Natural killer cell (primary cell): ENCODE data around the gene DNAH6. TPM values are rescaled to one million over a fixed set of nuclear protein-coding genes. Genes with fewer than 3 reads are reported as not detected.

Source experiments
- ATAC-seq, 3 donors: fragments of 150-1000 bp in 2 of 3; fragments of 200-7000 bp in 1 of 3; cut with Tn5 transposase; 1 replicate in 1 of 3; 2 replicates in 2 of 3; pipeline ENCODE4 v1.10.0; 2021; ENCODE audit warnings: mild to moderate bottlenecking in 2 of 3, moderate library complexity in 2 of 3
- DNase-seq, 2 donors: peaks; one replicate each; pipeline versions ENCODE4 v3.0.0 to v3.0.0-alpha.2; 2013 to 2021; ENCODE audit warnings: mixed read lengths in 1 of 2
- H3K27ac ChIP-seq: one replicate; pipeline ENCODE4 v1.5.1; 2013; ENCODE audit warnings: mild to moderate bottlenecking, low read length
- H3K27me3 ChIP-seq: one replicate; pipeline ENCODE4 v1.6.1; 2013; ENCODE audit warnings: low read length; ENCODE audit not compliant: control insufficient read depth, insufficient read depth
- H3K36me3 ChIP-seq: one replicate; pipeline ENCODE4 v1.6.1; 2013; ENCODE audit warnings: low read length; ENCODE audit not compliant: control insufficient read depth, insufficient read depth
- H3K4me1 ChIP-seq: one replicate; pipeline ENCODE4 v1.6.1; 2013; ENCODE audit warnings: low read length; ENCODE audit not compliant: control insufficient read depth, insufficient read depth
- H3K4me3 ChIP-seq: one replicate; pipeline ENCODE4 v1.5.1; 2013; ENCODE audit warnings: low read length
- H3K9me3 ChIP-seq: one replicate; pipeline ENCODE4 v1.6.1; 2013; ENCODE audit warnings: low read length; ENCODE audit not compliant: control insufficient read depth, insufficient read depth
- H3K27ac Mint-ChIP-seq, 2 donors: one replicate each; pipeline ENCODE4 v1.8.0; 2022; ENCODE audit warnings: mild to moderate bottlenecking in 2 of 2, mixed read lengths in 2 of 2, moderate library complexity in 1 of 2
- H3K27me3 Mint-ChIP-seq, 2 donors: one replicate each; pipeline ENCODE4 v1.8.0; 2022; ENCODE audit warnings: low read depth in 2 of 2, mixed read lengths in 2 of 2
- H3K36me3 Mint-ChIP-seq: one replicate; pipeline ENCODE4 v1.8.0; 2022; ENCODE audit warnings: mixed read lengths
- H3K4me1 Mint-ChIP-seq, 2 donors: one replicate each; pipeline ENCODE4 v1.8.0; 2022; ENCODE audit warnings: mixed read lengths in 2 of 2
- H3K4me3 Mint-ChIP-seq: one replicate; pipeline ENCODE4 v1.8.0; 2022; ENCODE audit warnings: mild to moderate bottlenecking, moderate library complexity, mixed read lengths
- H3K9me3 Mint-ChIP-seq, 2 donors: one replicate each; pipeline ENCODE4 v1.8.0; 2022; ENCODE audit warnings: mixed read lengths in 2 of 2
- WGBS: methylation state at CpG from one replicate; pipeline ENCODE4 v1.1.7; 2013; ENCODE audit warnings: missing lambda C conversion rate; ENCODE audit not compliant: insufficient coverage; 5-methylcytosine and 5-hydroxymethylcytosine counted together
- intact Hi-C: fragments of 100-400 bp; cut with micrococcal nuclease; formaldehyde crosslinking; loops from one replicate; pipeline ENCODE4 v1.14.2; 2022
- total RNA-seq, 4 donors: library from RNA; stranded (reverse); fragments of 120-200 nt in 1 of 4; gene quantifications; one replicate each; pipeline versions ENCODE4 v1.2.3 to v1.2.4, GENCODE V29; 2013 to 2022
- TF ChIP-seq, protein P1 (sequence below): fragments of 200-600 bp; IDR thresholded peaks from one replicate; pipeline ENCODE4 v1.8.0; 2022; ENCODE audit warnings: antibody characterized with exemption

Gene DNAH6
- total RNA-seq, 3 donors from 2014 or later (not counting 1 experiment from before 2014, with no cell fraction given): 0.05 to 0.60 (median 0.32) TPM

DNA sequence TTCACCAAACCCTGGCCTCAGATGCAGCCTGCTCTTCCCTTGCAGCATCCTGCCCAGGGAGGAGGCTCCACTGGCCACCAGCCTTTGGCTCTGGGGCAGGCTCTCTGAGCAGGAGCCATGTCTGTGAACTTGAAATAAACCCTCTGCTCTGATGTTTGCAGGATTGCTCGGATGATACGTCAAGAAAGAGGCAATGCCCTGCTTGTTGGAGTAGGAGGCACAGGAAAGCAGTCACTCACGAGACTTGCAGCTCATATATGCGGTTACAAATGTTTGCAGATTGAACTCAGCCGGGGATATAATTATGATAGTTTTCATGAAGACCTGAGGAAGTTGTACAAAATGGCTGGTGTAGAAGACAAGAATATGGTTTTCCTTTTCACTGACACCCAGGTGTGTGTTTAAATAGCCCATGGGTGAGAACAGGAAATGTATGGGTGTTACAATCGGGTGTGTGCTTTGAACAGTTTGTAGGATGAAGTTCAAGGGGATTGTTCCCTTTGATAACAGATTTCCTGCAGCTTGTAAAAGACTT, 177.9 kb downstream of the DNAH6 start:
- peak; percentile 24 to 74 (median 47) for ATAC-seq
- H3K27ac ChIP-seq: peak overlapping the region; percentile 16
- H3K4me1 Mint-ChIP-seq: peaks cover 20 to 24% of the 10 kb centered on the region in 2 donors

DNA sequence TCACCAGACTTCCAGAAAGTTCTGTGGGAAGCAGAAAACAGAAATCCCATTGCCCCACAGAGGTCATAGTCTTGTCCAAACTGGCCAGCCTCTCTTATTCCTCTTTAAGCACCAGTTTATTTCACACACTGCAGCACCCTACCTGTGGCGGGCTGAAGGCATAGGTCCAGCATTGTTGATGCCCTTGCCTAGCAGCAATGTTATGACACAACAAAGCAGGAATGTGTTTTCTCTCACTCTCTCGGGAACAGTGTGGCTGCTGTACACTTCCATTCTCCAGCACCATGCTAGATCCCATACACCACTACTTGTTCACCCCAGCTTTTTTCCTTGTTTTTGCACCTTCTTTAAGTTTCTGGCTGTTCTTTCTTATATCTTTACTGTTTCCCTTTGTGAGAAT, 181.6 kb downstream of the DNAH6 start:
- Histone ChIP-seq H3K27me3 (no peaks in the 10 kb centered on the region), H3K9me3 (peaks cover 11% of the 10 kb centered on the region), H3K4me1 (peaks cover 12% of the 10 kb centered on the region), H3K27ac (no peak overlapping the region), H3K36me3 (no peaks in the 10 kb centered on the region), H3K4me3 (no peak overlapping the region)
- Mint-ChIP-seq H3K4me1 (peaks cover 15 to 17% of the 10 kb centered on the region in 2 donors), H3K4me3 (no peak overlapping the region), H3K27me3 (peaks cover 0 to 4% of the 10 kb centered on the region in 2 donors), H3K9me3 (peaks cover 3 to 4% of the 10 kb centered on the region in 2 donors), H3K36me3 (no peaks in the 10 kb centered on the region), H3K27ac (no peak overlapping the region)
- TF ChIP-seq, protein P1, sequence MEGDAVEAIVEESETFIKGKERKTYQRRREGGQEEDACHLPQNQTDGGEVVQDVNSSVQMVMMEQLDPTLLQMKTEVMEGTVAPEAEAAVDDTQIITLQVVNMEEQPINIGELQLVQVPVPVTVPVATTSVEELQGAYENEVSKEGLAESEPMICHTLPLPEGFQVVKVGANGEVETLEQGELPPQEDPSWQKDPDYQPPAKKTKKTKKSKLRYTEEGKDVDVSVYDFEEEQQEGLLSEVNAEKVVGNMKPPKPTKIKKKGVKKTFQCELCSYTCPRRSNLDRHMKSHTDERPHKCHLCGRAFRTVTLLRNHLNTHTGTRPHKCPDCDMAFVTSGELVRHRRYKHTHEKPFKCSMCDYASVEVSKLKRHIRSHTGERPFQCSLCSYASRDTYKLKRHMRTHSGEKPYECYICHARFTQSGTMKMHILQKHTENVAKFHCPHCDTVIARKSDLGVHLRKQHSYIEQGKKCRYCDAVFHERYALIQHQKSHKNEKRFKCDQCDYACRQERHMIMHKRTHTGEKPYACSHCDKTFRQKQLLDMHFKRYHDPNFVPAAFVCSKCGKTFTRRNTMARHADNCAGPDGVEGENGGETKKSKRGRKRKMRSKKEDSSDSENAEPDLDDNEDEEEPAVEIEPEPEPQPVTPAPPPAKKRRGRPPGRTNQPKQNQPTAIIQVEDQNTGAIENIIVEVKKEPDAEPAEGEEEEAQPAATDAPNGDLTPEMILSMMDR: no peak
- 97% methylated on average over 2 of the region's 2 CpGs for WGBS
- intact Hi-C loops: no loop called here
- ATAC-seq (no peak), DNase-seq (no peak)

More for the DNA sequence above, 177.9 kb downstream of the DNAH6 start:
- Mint-ChIP-seq H3K27ac (peak overlapping the region; percentile 41 to 63), H3K9me3 (peaks cover 3 to 4% of the 10 kb centered on the region in 2 donors), H3K36me3 (no peaks in the 10 kb centered on the region), H3K4me3 (peak overlapping the region; percentile 74), H3K27me3 (peaks cover 4 to 11% of the 10 kb centered on the region in 2 donors)
- Histone ChIP-seq H3K36me3 (no peaks in the 10 kb centered on the region), H3K4me3 (no peak overlapping the region), H3K9me3 (no peaks in the 10 kb centered on the region), H3K4me1 (peaks cover 12% of the 10 kb centered on the region), H3K27me3 (no peaks in the 10 kb centered on the region)
- TF ChIP-seq, protein P1: no peak
- DNase-seq: peak in 1 of 2 donors; percentile 71
- WGBS: 8% methylated on average over 5 of the region's 6 CpGs
- intact Hi-C loops: no loop called here

DNA sequence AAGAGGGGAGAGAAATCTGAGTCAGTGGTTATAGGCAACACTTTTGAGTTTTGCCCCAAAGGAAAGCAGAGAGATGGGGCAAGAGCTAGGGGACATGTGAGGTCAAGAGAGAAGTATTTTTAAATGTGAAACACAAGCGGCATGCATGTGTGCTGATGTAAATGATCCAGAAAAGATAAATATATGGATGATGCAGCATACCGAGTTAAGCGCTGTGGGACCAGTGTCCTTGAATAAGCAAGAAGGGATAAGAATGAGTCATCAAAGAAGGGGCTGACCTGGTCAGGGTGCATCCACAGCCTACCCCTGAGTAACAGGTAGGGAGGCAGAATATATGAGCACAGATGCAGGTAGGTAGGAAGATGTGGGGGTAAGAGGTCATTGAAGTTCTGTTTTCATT, 183.7 kb downstream of the DNAH6 start:
- Histone ChIP-seq H3K36me3 (no peaks in the 10 kb centered on the region), H3K4me3 (no peak overlapping the region), H3K9me3 (peaks cover 11% of the 10 kb centered on the region), H3K27me3 (no peaks in the 10 kb centered on the region), H3K27ac (no peak overlapping the region), H3K4me1 (no peaks in the 10 kb centered on the region)
- H3K27ac Mint-ChIP-seq: no peak overlapping the region
- intact Hi-C loops: no loop called here
- H3K4me1 Mint-ChIP-seq: no peaks in the 10 kb centered on the region
- H3K9me3 Mint-ChIP-seq: peaks cover 0 to 2% of the 10 kb centered on the region in 2 donors
- 96% methylated on average over 3 of the region's 3 CpGs for WGBS
- H3K27me3 Mint-ChIP-seq: no peaks in the 10 kb centered on the region
- no peaks in the 10 kb centered on the region for H3K36me3 Mint-ChIP-seq
- TF ChIP-seq, protein P1: no peak
- ATAC-seq (no peak), DNase-seq (no peak)
- H3K4me3 Mint-ChIP-seq: no peak overlapping the region

DNA sequence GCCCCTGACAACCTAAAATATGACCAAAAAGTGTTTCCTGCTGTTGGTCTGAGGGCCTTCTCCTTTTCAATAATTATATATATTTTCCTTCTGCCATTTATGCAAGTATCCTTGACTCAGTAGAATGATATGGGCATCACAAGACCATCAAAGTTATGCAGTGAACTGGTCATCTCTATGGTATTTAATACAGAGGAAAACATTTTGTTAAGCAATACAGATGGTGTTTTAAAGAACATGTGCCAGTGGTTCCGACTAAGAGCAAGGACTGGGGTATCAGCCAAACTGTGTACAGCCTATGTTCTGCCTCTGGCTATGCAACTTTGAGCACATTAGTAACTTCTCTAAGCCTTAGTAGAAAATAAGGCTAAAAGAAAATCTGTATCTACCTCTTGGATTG, 185.6 kb downstream of the DNAH6 start:
- Histone ChIP-seq H3K27ac (no peak overlapping the region), H3K27me3 (no peaks in the 10 kb centered on the region), H3K4me1 (no peaks in the 10 kb centered on the region), H3K4me3 (no peak overlapping the region), H3K9me3 (peaks cover 11% of the 10 kb centered on the region), H3K36me3 (no peaks in the 10 kb centered on the region)
- Mint-ChIP-seq H3K4me1 (no peaks in the 10 kb centered on the region), H3K9me3 (peaks cover 0 to 2% of the 10 kb centered on the region in 2 donors), H3K4me3 (no peak overlapping the region), H3K27ac (no peak overlapping the region), H3K36me3 (no peaks in the 10 kb centered on the region), H3K27me3 (no peaks in the 10 kb centered on the region)
- intact Hi-C loops: no loop called here
- WGBS: 100% methylated on average over 1 of the region's 1 CpG
- ATAC-seq (no peak), DNase-seq (no peak)
- TF ChIP-seq, protein P1: no peak
